ENCODE results near the gene TSGA10. TPM values are rescaled to one million over a fixed set of nuclear protein-coding genes. Genes with fewer than 3 reads are reported as not detected.
"Not testable (repeated sequence)": the region's sequence is repeated elsewhere in the genome, so short reads cannot be mapped to it uniquely, and the experiment has no call there.

Gene TSGA10, protein sequence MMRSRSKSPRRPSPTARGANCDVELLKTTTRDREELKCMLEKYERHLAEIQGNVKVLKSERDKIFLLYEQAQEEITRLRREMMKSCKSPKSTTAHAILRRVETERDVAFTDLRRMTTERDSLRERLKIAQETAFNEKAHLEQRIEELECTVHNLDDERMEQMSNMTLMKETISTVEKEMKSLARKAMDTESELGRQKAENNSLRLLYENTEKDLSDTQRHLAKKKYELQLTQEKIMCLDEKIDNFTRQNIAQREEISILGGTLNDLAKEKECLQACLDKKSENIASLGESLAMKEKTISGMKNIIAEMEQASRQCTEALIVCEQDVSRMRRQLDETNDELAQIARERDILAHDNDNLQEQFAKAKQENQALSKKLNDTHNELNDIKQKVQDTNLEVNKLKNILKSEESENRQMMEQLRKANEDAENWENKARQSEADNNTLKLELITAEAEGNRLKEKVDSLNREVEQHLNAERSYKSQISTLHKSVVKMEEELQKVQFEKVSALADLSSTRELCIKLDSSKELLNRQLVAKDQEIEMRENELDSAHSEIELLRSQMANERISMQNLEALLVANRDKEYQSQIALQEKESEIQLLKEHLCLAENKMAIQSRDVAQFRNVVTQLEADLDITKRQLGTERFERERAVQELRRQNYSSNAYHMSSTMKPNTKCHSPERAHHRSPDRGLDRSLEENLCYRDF
- total RNA-seq, result 1 to 10 TPM; 2.3 TPM
- long read RNA-seq, donor 1, partial matches to known transcripts, result 0 of 2 reads
- long read RNA-seq, donor 1, other reads (novel, unspliced or antisense), result 2 of 2 reads
- long read RNA-seq, donor 2, partial matches to known transcripts, result 0 of 2 reads
- long read RNA-seq, donor 2, other reads (novel, unspliced or antisense), result 2 of 2 reads

DNA sequence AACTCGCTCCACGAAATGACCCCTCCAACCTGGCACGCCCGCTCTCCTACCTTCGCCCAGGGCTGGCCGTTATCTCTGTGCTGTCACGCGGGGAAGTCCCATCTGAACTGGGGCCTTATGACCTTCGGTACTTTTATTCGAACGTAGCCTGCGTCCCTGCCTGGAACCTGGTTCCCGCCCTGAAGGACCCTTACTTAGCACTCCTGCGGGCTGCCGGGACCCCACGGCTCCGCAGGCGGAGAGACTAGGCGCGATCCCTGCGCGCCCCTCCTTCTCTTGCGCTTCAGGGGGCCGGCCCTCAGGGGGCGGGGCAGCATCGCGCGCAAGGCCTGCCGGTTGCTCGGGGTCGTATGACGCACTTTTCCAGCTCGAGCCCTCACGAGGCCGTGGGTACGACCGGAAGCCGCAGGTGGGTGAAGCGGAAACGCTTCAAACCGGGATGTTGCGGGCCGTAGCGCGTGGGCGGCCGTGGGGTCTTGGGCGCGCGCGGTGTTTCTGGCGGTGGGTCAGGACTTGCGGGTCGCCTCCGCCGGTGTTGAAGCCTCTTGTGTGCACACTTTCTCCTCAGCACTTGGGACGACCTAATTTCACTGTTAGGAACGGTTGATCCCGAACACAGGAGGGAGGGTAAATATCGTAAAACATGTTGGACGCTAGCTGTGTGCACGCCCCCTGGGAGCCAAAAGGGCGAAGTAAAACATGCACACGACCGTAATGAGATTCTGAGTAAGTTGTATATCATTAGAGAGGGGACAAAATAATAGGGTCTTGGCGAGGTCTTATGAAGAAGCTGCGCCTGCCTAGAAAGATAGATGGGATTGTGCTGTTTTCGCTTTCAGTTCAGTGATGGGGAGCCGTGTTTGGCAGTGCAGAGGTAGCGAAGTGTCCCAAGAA, at the start of gene TSGA10, which contains the start of gene LIPT1:
Gene TSGA10, minus strand, starts transcription at position 300 of the 894 bp plus-strand sequence. CDS start 45,503 bp downstream, outside the sequence.
Gene LIPT1, plus strand, starts transcription at position 325 of the 894 bp plus-strand sequence. CDS start 6,991 bp downstream, outside the sequence.
- intact Hi-C loops (cut with DNase I), result no loop called here
- peak; percentile 97 for DNase-seq (ENCODE audit: low spot score)

DNA sequence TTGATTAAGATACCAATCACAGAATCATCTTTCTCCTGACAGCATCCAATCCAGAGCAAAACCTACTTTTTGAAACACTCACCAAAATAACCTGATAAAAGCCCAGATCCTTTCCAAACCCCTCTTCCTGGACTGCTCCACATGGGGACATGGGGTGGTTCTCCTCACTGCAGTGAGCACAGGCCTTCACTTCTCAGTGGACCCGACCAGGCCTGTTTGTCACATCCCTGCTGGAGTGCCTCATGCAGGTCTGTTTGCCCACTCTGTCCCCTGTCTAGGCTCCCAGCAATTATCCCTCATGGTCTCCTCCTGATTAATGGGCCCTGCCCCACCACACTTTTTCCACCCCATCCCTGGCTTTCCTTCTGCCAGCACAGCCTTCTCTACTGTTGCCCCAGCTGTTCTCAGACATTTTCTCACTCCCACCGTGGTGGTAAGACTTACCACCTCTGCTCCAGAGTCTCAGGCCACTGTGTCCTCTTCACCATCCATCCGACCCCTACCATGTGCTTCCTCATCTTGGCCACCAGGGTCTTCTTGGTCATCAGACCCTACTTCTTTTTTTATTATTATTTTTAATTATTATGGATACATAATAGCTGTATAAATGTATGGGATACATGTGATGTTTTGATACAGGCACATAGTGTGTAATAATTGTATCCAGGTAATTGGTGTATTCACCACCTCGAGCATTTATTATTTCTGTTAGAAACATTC, 47.4 kb upstream of the TSGA10 start:
- intact Hi-C loops (cut with DNase I), result no loop called here
- no peak for DNase-seq (ENCODE audit: low spot score)

DNA sequence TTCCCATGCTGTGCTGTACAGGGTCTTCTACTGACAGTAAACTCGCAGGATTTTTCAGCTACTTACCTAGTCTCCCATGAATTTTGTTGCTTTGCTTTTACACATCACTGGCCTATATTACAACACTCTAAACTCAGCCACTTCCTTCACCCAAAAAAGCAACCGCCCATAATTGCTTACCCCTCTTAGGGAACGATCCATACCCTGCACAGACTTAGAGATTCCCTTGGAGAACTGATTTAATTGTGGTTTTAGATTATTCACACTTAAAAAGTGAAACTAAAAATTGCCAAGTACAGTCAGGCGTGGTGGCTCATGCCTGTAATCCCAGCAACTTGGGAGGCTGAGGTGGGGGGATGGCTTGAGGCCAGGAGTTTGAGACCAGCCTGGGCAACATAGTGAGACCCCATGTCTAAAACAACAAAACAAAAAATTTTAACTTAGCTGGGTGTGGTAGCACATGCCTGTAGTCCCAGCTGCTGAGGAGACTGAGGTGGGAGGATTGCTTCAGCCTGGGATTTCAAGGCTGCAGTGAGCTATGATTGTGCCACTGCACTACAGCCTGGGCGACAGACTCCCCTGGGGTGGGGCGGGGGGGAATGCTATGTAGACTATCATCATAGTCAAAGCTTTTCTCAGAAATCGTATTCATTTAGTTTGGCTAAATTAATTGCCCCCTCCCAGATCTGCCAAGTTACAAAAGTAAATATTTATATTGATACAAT, 45.5 kb upstream of the TSGA10 start:
- DNase-seq (ENCODE audit: low spot score), result no peak
- intact Hi-C loops (cut with DNase I), result no loop called here

DNA sequence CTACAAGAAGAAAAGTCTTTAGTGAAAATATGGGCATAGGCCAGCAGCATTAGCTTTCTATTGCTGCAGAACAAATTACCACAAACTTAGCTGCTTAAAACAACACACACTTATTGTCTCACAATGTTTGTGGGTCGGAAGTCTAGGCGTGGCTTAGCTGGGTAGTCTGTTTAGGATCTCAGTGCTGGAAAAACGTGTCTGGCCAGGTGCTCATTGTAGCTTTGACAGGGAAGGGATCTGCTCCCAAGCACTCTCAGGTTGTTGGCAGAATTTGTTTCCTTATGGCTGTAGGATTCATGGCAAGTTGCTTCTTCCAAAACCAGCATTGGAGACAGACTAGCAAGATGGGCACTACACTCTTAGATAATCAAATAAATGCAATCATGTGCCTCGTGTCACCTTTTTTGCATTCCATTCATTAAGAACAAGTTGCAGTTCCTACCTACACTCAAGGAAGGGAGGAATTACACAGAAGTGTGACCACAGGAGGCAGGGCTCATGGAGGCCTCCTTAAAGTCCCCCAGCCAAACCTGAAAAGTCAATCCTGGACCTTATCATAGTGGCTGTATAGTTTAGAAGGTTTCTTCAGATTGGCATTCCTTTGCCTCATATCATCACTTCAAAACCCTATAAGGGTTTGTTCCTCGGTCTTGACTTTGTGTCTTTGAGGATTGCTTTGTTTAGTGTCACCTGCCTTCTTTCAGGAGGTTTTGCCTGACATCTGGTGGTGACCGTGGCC, 43.5 kb upstream of the TSGA10 start:
- intact Hi-C loops (cut with DNase I), result no loop called here
- DNase-seq (ENCODE audit: low spot score), result no peak

DNA sequence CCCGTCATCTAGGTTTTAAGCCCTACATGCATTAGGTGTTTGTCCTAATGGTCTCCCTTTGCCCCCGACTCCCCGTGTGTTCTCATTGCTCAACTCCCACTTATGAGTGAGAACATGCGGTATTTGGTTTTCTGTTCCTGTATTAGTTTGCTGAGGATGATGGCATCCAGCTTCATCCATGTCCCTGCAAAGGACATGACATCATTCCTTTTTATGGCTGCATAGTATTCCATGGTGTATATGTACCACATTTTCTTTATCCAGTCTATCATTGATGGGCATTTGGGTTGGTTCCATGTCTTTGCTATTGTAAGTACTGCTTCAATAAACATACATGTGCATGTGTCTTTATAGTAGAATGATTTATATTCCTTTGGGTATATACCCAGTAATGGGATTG, 37.6 kb upstream of the TSGA10 start:
- intact Hi-C loops (cut with DNase I); DNase-seq (ENCODE audit: low spot score): not testable (repeated sequence)

DNA sequence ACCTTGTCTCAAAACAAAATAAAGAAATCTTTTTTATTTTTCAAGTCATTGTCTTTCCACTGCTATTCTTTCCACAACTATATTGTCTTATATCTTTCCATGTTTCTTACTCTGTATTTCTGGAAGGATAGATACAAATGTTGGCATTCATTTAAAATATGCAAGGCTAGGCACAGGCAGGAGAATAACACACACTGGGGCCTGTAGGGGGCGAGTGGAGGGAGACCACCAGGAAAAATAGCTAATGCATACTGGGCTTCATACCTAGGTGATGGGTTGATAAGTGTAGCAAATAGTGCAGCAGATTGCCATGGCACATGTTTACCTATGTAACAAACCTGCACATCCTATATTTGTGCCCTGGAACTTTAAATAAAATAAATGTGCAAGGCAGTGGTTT, 35.8 kb upstream of the TSGA10 start:
- intact Hi-C loops (cut with DNase I), result no loop called here

DNA sequence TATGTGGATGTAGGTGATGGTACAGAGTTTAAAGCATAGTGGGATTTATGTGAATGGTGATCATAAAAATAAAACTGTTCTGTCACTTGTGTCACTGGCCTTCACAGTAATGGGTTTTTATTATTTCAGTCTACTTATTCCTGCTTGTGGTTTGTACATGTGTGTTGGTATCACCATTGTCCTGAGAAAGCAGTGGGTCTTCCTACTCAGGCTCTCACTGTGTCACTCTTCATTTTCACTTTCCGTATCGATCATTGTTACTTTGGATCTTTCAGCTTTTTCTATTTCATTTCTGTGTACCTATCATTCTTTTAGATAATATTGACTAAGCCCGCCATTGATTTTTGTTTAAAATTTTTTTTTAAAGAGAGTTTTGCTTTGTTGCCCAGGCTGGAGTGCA, 33.6 kb upstream of the TSGA10 start:
- intact Hi-C loops (cut with DNase I), result no loop called here
- no peak for DNase-seq (ENCODE audit: low spot score)

More for the DNA sequence above, 35.8 kb upstream of the TSGA10 start:
- no peak for DNase-seq (ENCODE audit: low spot score)

DNA sequence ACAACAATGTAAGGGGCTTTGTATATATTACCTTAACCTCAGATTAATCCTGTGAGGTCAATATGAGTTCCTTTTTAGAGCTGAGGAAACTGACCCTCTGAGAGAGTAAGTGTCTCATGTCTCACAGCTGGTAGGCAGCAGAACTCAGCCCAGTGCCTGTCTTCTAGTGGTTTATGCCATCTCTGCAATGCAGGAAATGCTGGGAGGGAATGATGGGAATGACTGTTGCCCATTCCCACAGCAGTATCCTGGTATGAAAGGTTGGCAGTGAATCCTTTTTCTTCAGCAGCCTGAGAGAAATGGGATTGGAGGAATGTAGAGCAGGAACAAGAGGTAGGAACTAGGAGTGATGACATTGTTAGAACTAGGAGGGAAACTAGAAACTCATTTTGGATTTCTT, 32.3 kb upstream of the TSGA10 start:
- no peak for DNase-seq (ENCODE audit: low spot score)
- intact Hi-C loops (cut with DNase I), result no loop called here

DNA sequence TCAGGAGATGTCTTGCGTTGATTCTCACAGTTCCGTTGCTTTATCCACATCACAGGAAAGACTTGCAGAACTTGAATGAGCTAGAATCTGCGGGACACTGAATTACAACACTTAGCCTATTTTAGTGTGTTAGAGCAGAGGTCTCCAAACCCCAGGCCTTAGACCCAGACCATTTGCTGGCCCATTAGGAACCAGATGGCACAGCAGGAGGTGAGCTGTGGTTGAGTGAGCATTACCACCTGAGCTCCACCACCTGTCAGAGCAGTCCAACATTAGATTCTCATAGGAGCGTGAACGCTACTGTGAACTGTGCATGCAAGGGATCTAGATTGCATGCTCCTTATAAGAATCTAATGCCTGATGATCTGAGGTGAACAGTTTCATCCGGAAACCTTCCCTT, 30.1 kb upstream of the TSGA10 start:
- intact Hi-C loops (cut with DNase I), result no loop called here
- no peak for DNase-seq (ENCODE audit: low spot score)

DNA sequence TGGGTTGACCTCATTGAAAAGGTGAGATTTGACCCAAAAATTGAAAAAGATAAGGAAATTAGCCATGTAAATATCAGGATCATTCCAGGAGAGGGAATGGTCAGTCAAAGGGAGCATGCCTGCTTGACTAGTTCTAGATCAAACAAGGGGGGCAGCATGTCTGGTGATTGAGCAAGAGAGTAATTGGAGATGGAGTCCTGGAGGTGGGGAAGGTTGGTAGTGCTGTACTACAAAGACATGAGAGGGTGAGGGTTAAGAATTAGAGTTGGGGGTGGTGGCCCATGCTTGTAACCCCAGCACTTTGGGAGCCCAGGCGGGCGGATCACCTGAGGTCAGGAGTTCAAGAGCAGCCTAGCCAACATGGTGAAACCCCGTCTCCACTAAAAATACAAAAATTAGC, 28.3 kb upstream of the TSGA10 start:
- intact Hi-C loops (cut with DNase I), result no loop called here

DNA sequence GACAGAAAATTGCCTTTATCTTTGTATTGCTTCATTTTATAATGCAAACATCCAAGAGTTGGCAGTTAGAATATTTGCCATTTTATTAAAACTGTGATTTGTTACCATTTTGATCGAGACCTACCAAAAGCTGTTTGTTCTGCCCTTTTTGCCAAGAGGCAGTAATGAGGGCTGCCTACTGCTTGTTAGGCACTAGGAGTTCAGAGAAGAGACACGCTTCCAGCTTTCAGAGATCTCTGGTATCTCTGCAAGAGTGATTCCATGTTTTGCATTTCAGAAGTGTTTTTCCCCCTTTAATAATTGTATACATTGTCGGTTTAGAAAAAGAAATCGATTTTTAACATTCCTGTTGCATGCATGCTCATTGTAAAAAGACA, 26.9 kb upstream of the TSGA10 start:
- no peak for DNase-seq (ENCODE audit: low spot score)

More for the DNA sequence above, 28.3 kb upstream of the TSGA10 start:
- DNase-seq (ENCODE audit: low spot score), result no peak

DNA sequence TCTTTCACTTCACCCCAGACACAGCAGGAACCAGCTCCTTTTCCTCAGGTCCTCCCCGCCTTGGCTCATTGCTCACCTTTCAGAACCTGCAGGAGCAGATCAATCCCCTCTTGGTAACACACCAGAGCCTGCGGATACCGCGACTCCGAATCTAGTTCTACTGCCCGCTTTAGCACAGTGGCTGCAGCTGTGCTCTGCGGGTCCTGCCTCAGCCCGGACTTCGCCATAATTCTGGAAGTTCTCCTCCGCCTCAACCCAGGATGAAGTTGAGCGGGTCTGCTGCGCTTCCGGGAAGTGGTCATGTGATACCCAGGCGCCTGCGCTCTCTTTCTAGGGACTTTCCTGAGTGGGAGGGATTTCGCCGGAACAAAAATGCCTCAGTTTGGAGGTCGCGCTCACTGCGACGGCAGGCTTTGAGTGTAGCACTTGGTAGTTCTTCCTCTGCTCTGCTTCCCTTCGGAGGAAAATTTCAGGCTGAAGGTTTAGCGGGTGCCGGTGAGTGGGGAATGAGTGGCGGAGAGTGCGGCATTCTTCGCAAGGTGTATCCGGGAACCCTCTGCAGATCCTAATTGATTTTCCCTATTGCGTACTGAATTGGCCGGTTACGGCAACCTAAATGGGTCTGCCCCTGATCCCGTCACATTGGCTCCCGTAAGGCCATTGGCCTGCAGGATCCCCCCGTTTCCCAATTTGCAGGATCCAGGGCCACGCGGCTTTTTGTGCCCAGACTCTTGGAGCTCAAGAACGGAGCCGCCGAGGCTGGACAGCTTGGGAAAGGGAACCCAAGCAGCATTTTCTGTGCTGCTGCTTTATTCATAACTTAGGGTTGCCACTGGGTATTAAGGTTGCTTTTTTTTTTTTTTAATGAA, 26.2 kb upstream of the TSGA10 start, which contains the start of the genes MITD1 and MRPL30:
Gene MITD1, minus strand, starts transcription at position 304 of the 869 bp plus-strand sequence. Its CDS starts 77 bp downstream, at position 227.
Gene MRPL30, plus strand, starts transcription at position 430 of the 869 bp plus-strand sequence. CDS start 5,020 bp downstream, outside the sequence.
- DNase-seq (ENCODE audit: low spot score), result peak; percentile 97
- intact Hi-C loops (cut with DNase I), result no loop called here

More for the DNA sequence above, 26.9 kb upstream of the TSGA10 start:
- intact Hi-C loops (cut with DNase I), result no loop called here

DNA sequence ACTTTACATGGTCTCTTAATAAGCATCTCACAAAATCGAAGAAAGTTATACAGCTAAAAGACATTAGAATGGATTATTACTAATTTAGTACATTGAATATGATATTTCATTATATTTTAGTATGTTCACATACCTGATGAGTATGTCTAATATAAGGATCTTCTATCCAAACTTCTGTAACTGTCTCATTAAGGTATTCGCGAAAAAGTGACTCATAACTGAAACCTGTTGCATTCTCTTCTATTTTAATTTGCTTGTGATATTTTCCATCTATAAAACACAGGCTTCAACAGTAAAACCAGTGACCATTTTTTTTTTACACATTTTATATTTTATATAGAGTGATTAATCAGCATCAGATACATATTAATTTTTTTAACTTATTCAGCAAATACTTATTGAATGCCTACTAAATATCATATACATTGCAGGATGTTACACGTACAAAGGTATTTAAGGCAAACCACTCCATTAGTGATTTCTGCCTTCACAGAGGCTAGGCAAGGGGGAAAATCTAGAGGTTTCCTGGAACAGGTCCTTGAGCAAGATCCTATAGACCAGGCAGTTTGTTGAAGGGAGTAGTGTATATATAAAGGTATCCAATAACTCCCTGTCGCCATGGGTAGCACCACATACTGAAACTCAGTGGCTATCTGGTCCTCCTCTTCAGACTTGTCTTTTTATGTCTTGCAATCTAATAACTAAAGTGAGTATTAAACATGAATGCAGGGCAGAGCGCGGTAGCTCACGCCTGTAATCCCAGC, 16.8 kb upstream of the TSGA10 start:
- intact Hi-C loops (cut with DNase I), result no loop called here
- no peak for DNase-seq (ENCODE audit: low spot score)

DNA sequence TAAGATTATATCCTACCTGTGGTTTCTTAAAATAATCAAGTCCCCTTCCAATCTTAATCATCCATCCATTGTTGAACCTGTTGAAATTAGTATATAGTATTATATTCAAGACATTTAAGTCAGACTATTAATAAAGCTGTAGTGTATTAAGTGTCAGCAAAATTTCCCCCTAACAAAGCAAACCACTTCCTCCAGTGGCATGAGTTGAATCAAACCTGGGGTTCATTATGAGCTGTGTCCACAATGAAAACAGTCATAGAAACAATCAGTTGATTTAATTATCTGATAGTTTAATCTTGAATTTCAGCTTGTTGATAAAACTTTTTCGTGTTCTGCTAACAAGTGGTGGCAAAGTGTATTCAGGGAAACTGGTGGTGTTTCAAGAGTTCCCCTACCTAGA, 14.8 kb upstream of the TSGA10 start:
- no peak for DNase-seq (ENCODE audit: low spot score)

DNA sequence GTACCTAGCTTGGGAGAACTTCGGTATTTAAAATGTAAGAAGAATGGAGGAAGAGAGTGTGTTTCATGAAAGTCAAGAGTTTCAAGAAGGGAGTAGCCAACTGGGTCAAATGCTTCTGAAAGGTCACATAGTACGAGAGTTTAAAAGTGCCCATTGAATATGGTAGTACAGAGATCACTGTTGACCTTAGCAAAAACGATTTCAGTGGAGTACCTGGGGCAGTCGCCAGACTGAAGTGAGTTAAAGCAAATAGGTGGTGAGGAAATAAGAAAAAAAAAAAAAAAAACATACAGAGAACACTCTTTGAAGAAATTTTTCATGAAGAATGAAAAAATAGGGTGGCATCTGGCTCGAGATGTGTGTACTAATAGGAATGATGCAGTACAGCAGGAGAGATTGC, 11.5 kb upstream of the TSGA10 start:
- DNase-seq (ENCODE audit: low spot score), result no peak
- intact Hi-C loops (cut with DNase I), result no loop called here

More for the DNA sequence above, 14.8 kb upstream of the TSGA10 start:
- intact Hi-C loops (cut with DNase I), result no loop called here
